KBM-7 (cell line): Measurements from ENCODE around the gene CLASP1.
"Not testable (repeated sequence)": the region's sequence is repeated elsewhere in the genome, so short reads cannot be mapped to it uniquely, and the experiment has no call there.

Experiments
- DNase-seq: peaks from one replicate; pipeline ENCODE4 v3.0.0-alpha.2; 2015
- in situ Hi-C: fragments of 300-500 bp; cut with MboI; formaldehyde crosslinking; loops from 2 replicates; pipeline ENCODE4 v1.14.3; 2020; ENCODE audit warnings: low sequenced_read_pairs, low pct_unique_long_range_greater_than_20kb, mixed read lengths

CLASP1 gene

DNA sequence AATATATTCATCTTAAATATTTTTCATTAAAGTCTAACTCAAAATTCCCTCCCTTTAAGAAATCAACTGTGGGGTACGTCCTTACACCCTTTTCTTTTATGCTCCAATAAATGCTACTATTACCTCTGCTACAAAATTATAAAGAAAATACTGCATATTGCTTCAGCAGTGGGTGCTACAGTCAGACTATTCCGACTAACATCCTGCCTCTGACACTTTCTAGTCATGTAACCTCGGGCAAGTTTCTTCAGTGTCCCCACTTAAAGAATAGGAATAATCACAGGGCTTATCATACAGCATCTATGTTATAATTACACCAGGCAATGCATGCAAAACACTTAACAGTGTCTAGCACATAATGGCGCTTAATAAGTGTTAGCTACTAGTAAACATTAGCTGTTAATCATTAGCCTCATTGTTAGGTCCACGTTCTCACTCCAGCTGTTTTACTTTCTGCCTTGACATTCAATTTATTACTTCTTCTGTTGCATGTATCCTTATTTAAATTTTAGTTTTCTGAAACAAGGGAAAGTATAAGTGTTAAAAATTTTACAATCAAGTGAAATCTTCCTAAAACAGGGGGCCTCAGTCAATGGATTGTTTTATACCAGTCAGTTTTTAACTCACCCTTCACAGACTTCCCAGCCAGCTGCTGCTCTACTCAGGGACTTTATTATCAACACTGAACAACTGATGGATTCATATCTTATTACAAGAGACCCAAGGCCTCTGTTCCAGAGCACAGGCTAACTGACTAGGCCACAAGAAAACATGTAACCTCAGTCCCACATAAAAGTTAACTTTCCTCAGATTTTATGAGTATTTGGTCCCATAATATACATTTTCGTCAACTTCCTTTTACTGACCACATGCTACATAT is 54.0 kb downstream of the CLASP1 start:
- in situ Hi-C loops, result no loop called here
- DNase-seq, result no peak

- DNase-seq, result no peak
- in situ Hi-C loops, result no loop called here
Observed at GRCh38 chr2:121591199-121591598, 58.1 kb downstream of the CLASP1 start.

DNA sequence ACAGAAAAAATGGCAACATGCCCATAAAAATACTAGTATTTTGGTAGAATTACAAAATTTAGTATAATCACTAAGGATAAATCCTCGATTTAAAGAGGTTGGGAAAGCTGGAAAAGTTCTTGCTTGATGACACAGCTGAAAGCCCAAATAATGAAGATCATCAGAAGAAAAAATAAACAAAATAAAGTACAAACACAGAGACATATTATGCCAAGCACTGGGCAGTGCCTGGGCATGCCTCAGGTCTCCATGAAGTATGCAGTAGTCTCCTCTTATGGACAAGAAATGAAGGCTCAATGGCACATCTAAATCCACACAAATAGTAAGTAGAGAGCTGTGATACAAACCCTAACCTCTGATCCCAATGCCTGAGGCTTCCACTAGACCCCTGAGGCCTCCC is 60.9 kb downstream of the CLASP1 start:
- in situ Hi-C loops, result no loop called here
- DNase-seq, result no peak

- no peak for DNase-seq
- in situ Hi-C loops, result no loop called here
Observed at GRCh38 chr2:121587131-121587530, 62.1 kb downstream of the CLASP1 start.

- in situ Hi-C loops, result no loop called here
- no peak for DNase-seq
Observed at GRCh38 chr2:121584741-121585140, 64.5 kb downstream of the CLASP1 start.

DNA sequence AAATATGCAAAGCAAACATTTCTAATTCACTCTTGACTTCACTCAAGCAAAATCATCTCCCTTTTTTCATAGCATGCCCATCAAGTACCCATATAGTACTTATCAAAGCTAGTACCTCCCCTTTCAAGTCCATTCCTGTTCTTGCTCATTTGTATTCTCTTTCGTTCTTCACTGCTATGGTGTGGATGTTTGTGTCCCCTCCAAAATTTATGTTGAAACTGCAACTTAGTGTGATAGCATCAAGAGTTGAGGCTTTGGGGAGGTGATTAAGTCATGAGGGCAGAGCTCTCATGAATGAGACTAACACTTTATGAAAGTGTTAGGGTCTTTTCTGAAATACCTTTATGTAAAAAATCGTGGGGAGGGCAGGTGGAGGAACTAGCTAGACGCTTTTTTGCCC is 65.7 kb downstream of the CLASP1 start:
- in situ Hi-C loops, result no loop called here
- no peak for DNase-seq

GRCh38 chr2:121582272-121582671 is 67.0 kb downstream of the CLASP1 start:
- in situ Hi-C loops, result no loop called here
- no peak for DNase-seq

DNA sequence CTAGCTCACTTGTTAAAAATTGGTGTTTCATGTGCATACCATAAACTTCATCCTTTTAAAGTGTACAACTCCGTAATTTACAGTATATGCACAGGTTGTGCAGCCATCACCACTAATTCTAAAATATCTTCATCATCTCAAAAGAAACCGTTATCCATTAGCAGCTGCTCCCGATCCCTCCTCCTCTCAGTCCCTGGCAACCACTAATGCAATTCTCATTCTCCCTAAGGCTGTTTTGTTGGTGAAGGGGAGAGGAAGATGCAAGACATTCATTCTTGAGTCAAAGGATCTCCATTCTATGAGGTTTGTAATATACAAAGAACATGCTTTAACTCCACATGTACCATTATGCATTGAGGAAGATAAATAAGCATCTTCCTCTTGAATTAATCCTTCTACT is 70.0 kb downstream of the CLASP1 start:
- in situ Hi-C loops, result no loop called here
- DNase-seq, result no peak

- no peak for DNase-seq
- in situ Hi-C loops, result no loop called here
Observed at GRCh38 chr2:121577381-121577780, 71.9 kb downstream of the CLASP1 start.

GRCh38 chr2:121576263-121576662 is 73.0 kb downstream of the CLASP1 start:
- DNase-seq, result no peak
- in situ Hi-C loops, result no loop called here

GRCh38 chr2:121575800-121576199 is 73.5 kb downstream of the CLASP1 start:
- in situ Hi-C loops, result no loop called here
- no peak for DNase-seq

GRCh38 chr2:121570667-121571055 is 78.6 kb downstream of the CLASP1 start:
- in situ Hi-C loops, result no loop called here

GRCh38 chr2:121570036-121570666 is 79.1 kb downstream of the CLASP1 start:
- DNase-seq, result no peak
- in situ Hi-C loops, result no loop called here

More at GRCh38 chr2:121570667-121571055, 78.6 kb downstream of the CLASP1 start:
- DNase-seq, result no peak

DNA sequence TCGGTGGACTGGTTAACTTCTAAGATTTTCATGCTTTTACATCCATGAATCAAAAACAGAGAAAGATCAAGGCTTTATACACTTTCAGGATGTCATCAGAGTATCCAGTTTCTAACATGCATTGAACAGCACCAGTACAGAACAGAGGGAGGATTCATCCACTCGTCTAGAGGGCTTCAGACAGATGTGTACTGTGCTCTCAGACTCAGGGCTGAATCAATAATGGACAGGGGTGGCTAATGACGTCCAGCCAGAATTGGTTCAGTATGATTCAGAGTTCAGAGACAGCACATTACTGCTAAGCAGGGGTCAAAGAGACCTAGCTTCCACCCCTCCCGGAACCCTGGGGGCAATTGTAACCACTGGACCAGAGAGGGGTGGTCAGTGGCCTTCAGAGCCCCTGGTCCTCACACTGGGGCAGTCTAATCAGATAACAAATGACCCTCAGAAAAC is 81.3 kb downstream of the CLASP1 start:
- in situ Hi-C loops, result no loop called here
- no peak for DNase-seq

GRCh38 chr2:121567452-121567851 is 81.8 kb downstream of the CLASP1 start:
- in situ Hi-C loops, result no loop called here
- DNase-seq, result no peak

- DNase-seq, result no peak
- in situ Hi-C loops, result no loop called here
Observed at GRCh38 chr2:121565389-121566250, 83.6 kb downstream of the CLASP1 start.

DNA sequence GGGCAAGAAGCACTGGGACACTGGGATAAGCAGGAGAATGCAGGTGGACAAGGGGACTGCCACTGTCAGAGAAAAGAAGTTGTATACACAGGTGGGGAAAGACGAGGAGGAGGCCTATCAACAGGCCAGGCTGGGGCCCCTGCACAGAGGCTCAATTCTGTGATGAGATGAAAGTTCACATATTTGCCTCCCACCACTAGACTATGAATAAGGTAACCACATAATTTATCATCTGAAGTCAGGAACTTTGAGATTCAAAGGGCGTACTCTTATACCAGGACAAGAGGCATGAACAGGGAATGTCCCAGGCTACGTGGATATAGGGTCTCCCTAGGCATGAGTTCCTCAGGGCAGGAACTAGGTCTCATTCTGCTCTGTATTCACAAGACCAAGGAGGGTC is 84.4 kb downstream of the CLASP1 start:
- no peak for DNase-seq
- in situ Hi-C loops, result no loop called here

DNA sequence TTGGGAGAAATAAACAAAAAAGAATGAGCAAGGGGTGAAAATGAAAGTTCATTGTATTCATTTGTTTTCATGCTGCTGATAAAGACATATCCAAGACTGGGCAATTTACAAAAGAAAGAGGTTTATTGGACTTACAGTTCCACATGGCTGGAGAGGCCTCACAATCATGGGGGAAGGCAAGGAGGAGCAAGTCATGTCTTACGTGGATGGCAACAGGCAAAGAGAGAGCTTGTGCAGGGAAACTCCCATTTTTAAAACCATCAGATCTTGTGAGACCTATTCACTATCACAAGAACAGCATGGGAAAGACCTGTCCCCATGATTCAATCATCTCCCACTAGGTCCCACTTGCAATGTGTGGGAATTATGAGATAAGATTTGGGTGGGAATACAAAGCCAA is 85.5 kb downstream of the CLASP1 start:
- in situ Hi-C loops, DNase-seq: not testable (repeated sequence)

DNA sequence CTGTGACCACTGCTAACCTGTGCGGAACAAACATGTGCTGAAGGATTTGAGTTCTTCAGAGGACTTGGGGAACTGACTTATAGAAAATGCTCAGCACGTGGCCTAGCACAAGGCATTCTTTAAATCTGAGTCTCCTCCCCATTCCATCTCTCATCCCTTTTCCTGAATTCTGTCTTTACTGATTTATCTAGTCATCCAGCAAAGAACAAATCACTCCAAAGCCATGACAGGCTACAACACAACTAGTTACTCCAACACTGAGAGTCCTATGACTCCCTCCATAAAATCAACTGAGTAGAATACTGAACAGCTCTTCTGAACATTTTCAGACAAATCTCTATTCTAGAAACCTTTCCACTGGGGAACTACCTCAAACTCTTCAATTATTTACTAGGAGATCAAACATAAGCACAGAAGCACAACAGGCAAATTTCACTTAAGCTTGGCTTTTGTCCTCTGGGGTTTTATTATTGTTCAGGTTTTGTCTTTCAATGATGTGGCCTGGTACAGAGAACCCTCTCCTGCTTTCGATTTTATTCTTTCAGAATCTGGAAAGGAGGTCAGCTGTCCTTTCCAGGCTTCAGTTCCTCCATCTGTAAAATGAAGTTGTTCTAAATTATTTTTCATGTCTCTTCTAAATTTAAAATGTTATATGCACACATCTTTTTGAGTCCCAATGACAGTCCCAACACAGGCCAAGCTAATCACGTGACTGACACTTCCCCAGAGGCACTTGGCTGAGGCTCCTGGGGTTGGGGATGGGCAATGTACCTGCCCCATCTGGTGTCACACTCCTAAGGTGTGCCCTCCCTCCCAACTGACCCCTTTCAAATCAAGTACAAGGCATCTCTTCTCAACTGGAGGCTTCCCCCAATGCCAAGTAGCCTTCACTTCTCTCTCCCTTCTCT is 86.7 kb downstream of the CLASP1 start:
- DNase-seq, result no peak
- in situ Hi-C loops, result no loop called here
